Umbilical cord (tissue), 2 donors: ENCODE measurements around the gene MAML2. TPM values are rescaled to one million over a fixed set of nuclear protein-coding genes. Genes with fewer than 3 reads are reported as not detected.
A peak's percentile ranks its signal among the peaks of the same experiment; 100 is the strongest.
"Not testable (repeated sequence)": the region's sequence is repeated elsewhere in the genome, so short reads cannot be mapped to it uniquely, and the experiment has no call there.

Experiments
- DNase-seq: peaks from one replicate; pipeline ENCODE4 v3.0.0-alpha.2; 2015; ENCODE audit warnings: low spot score
- total RNA-seq: library from RNA; depleted of rRNA; stranded (reverse); fragments of >200 nt; gene quantifications from one replicate; pipeline ENCODE4 v1.2.3, GENCODE V29; 2014; ENCODE audit warnings: low replicate concordance; ENCODE audit not compliant: insufficient read depth

MAML2 gene
- total RNA-seq, 1 donor from 2014 or later: 17.1 TPM

- DNase-seq: no peak
These were observed 153.6 kb downstream of the MAML2 start for GRCh38 chr11:96189351-96189750.

GRCh38 chr11:96188243-96189006 lies 154.6 kb downstream of the MAML2 start:
- peak; percentile 45 for DNase-seq

GRCh38 chr11:96187822-96188221 lies 155.2 kb downstream of the MAML2 start:
- peak; percentile 85 for DNase-seq

- no peak for DNase-seq
These were observed 156.2 kb downstream of the MAML2 start for GRCh38 chr11:96186806-96187205.

- no peak for DNase-seq
These were observed 157.7 kb downstream of the MAML2 start for GRCh38 chr11:96185220-96185768.

- not testable (repeated sequence) for DNase-seq
These were observed 162.1 kb downstream of the MAML2 start for GRCh38 chr11:96180937-96181336.

GRCh38 chr11:96180341-96180740 lies 162.7 kb downstream of the MAML2 start:
- no peak for DNase-seq

GRCh38 chr11:96179905-96180304 lies 163.1 kb downstream of the MAML2 start:
- no peak for DNase-seq

- DNase-seq: no peak
These were observed 164.1 kb downstream of the MAML2 start for GRCh38 chr11:96178887-96179279.

GRCh38 chr11:96178049-96178886 lies 164.7 kb downstream of the MAML2 start:
- DNase-seq: no peak

- no peak for DNase-seq
These were observed 165.8 kb downstream of the MAML2 start for GRCh38 chr11:96177146-96177545.

GRCh38 chr11:96173906-96174305 lies 169.1 kb downstream of the MAML2 start:
- DNase-seq: no peak

- no peak for DNase-seq
These were observed 169.6 kb downstream of the MAML2 start for GRCh38 chr11:96173422-96173821.

GRCh38 chr11:96172604-96173003 lies 170.4 kb downstream of the MAML2 start:
- no peak for DNase-seq

GRCh38 chr11:96169250-96169649 lies 173.7 kb downstream of the MAML2 start:
- DNase-seq: no peak

- peak; percentile 93 for DNase-seq
These were observed 174.4 kb downstream of the MAML2 start for GRCh38 chr11:96168623-96169022.

- no peak for DNase-seq
These were observed 175.2 kb downstream of the MAML2 start for GRCh38 chr11:96167787-96168186.

- no peak for DNase-seq
These were observed 175.7 kb downstream of the MAML2 start for GRCh38 chr11:96167203-96167758.

- peak; percentile 92 for DNase-seq
These were observed 180.0 kb downstream of the MAML2 start for GRCh38 chr11:96162816-96163499.

GRCh38 chr11:96161307-96162089 lies 181.5 kb downstream of the MAML2 start:
- DNase-seq: peak; percentile 79
